K562 (cell line): ENCODE data around the gene DYRK1A. TPM values are rescaled to one million over a fixed set of nuclear protein-coding genes. Genes with fewer than 3 reads are reported as not detected.

Source experiments
- ATAC-seq: fragments of 200-7000 bp; cut with Tn5 transposase; 3 replicates; pipeline ENCODE4 v1.9.1; 2020; ENCODE audit warnings: moderate library complexity
- BruUV-seq: library from RNA; stranded (reverse); fragments of 400-500 nt; replicated peaks from 2 replicates; lab custom pipeline; 2021; lab: Mats Ljungman, UMichigan
- CTCF ChIA-PET: fragments of 300-600 bp; formaldehyde crosslinking; extraction: SDS; loops from one replicate; lab custom pipeline; 2021; ENCODE audit warnings: low intra/inter-chr PET ratio; lab: Yijun Ruan, JAX
- POLR2A ChIA-PET: fragments of 300-600, 350-650 bp; sonication (Branson Sonifier 250); formaldehyde crosslinking; extraction: SDS; loops from one replicate; lab custom pipeline; 2021; ENCODE audit warnings: antibody characterized with exemption, inconsistent platforms; lab: Yijun Ruan, JAX
- DNase-seq, 4 experiments: peaks; one replicate each; pipeline versions ENCODE4 v3.0.0 to v3.0.0-alpha.2; 2011 to 2018; ENCODE audit warnings: low spot score in 3 of 4, mixed read lengths in 3 of 4; ENCODE audit errors: extremely low read depth in 1 of 4
- FAIRE-seq: peaks from 2 replicates; lab custom pipeline; 2011; peaks lifted over from hg19 to GRCh38; lab: Jason Lieb, UNC
- H2AFZ ChIP-seq: 2 replicates; pipeline ENCODE4 v1.6.0; 2011; ENCODE audit warnings: low read depth, low read length, control low read depth, inconsistent platforms
- H3K27ac ChIP-seq: fragments of 200-600 bp; 3 replicates; pipeline ENCODE4 v1.8.0; 2011; ENCODE audit warnings: low read depth, mild to moderate bottlenecking, control low read depth, inconsistent platforms, low read length, moderate library complexity, mixed read lengths; ENCODE audit errors: extremely low read depth
- H3K27me3 ChIP-seq, 2 experiments: fragments of 300-600 bp in 1 of 2; 2 replicates in 1 of 2; 3 replicates in 1 of 2; pipeline versions ENCODE4 v1.6.0 to v1.8.0; 2011; ENCODE audit warnings: inconsistent platforms in 2 of 2, low read length in 2 of 2, mild to moderate bottlenecking in 1 of 2, mixed read lengths in 1 of 2, moderate library complexity in 1 of 2; ENCODE audit not compliant: control insufficient read depth in 2 of 2, insufficient read depth in 2 of 2
- H3K36me3 ChIP-seq: fragments of 300-600 bp; 3 replicates; pipeline ENCODE4 v1.8.0; 2011; ENCODE audit warnings: mild to moderate bottlenecking, low read length, inconsistent platforms; ENCODE audit not compliant: control insufficient read depth, insufficient read depth
- H3K4me1 ChIP-seq, 2 experiments: fragments of 200-600 bp in 1 of 2; replicated peaks in 1 of 2; 2 replicates in 1 of 2; 3 replicates in 1 of 2; pipeline versions ENCODE4 v1.5.1 to v1.8.0; 2011; ENCODE audit warnings: inconsistent platforms in 2 of 2, low read length in 2 of 2, mild to moderate bottlenecking in 1 of 2, mixed read lengths in 1 of 2, moderate library complexity in 1 of 2; ENCODE audit not compliant: control insufficient read depth in 2 of 2, insufficient read depth in 2 of 2
- H3K4me2 ChIP-seq: 2 replicates; pipeline ENCODE4 v1.6.1; 2011; ENCODE audit warnings: low read length, control low read depth, inconsistent platforms, mixed read lengths; ENCODE audit not compliant: insufficient read depth
- H3K4me3 ChIP-seq: fragments of 200-600 bp; sonication (generic), shearing (Covaris generic); 2 replicates; pipeline ENCODE4 v1.5.1; 2016; ENCODE audit warnings: control low read depth, inconsistent platforms
- H3K79me2 ChIP-seq: fragments of 200-600 bp; 3 replicates; pipeline ENCODE4 v1.8.0; 2011; ENCODE audit warnings: low read length, inconsistent platforms; ENCODE audit not compliant: control insufficient read depth, insufficient read depth
- H3K9ac ChIP-seq, 2 experiments: 2 replicates each; pipeline versions ENCODE4 v1.6.0 to v1.6.1; 2011; ENCODE audit warnings: low read depth in 2 of 2, low read length in 2 of 2, control low read depth in 1 of 2, inconsistent platforms in 1 of 2, mild to moderate bottlenecking in 1 of 2, mixed read lengths in 1 of 2; ENCODE audit not compliant: insufficient read depth in 1 of 2
- H3K9me1 ChIP-seq: one replicate; pipeline ENCODE4 v1.6.0; 2011; ENCODE audit warnings: inconsistent platforms, mild to moderate bottlenecking, low read length, moderate library complexity; ENCODE audit not compliant: control insufficient read depth, insufficient read depth
- H3K9me3 ChIP-seq: replicated peaks from 2 replicates; pipeline ENCODE4 v1.5.1; 2011; ENCODE audit warnings: low read depth, low read length, inconsistent platforms; ENCODE audit not compliant: control insufficient read depth, insufficient read depth
- H4K20me1 ChIP-seq: replicated peaks from 2 replicates; pipeline ENCODE4 v1.6.1; 2011; ENCODE audit warnings: low read length, inconsistent platforms, mixed read lengths; ENCODE audit not compliant: control insufficient read depth, insufficient read depth
- NFYB ChIP-seq: IDR thresholded peaks from 2 replicates; pipeline ENCODE4 v1.6.1; 2011; ENCODE audit warnings: mild to moderate bottlenecking, moderate library complexity; ENCODE audit not compliant: insufficient read length; ENCODE audit errors: extremely low read depth
- PURB ChIP-seq: sonication (generic); formaldehyde crosslinking; IDR thresholded peaks from 2 replicates; pipeline ENCODE4 v1.9.0; 2021; ENCODE audit warnings: low read depth, mild to moderate bottlenecking, missing genetic modification reagents
- XRCC3 ChIP-seq: fragments of 450-650 bp; IDR thresholded peaks from 2 replicates; pipeline ENCODE4 v1.6.1; 2017; ENCODE audit warnings: mild to moderate bottlenecking, moderate library complexity
- ZNF609 ChIP-seq: sonication (generic); formaldehyde crosslinking; IDR thresholded peaks from 2 replicates; pipeline ENCODE4 v1.8.1; 2023; ENCODE audit warnings: missing genetic modification reagents, mild to moderate bottlenecking, borderline replicate concordance
- WGBS: fragments of 100-300 bp; shearing (Covaris generic); methylation state at CpG from one replicate; pipeline ENCODE4 v1.1.6; 2016; ENCODE audit warnings: low coverage, mixed read lengths; ENCODE audit not compliant: insufficient coverage; ENCODE audit errors: missing lambda C conversion rate; 5-methylcytosine and 5-hydroxymethylcytosine counted together
- in situ Hi-C: fragments of 300-500 bp; cut with MboI; formaldehyde crosslinking; loops from 4 replicates; pipeline ENCODE4 v1.15.0; 2018; ENCODE audit warnings: inconsistent platforms, mixed read lengths
- intact Hi-C: fragments of 100-400 bp; cut with micrococcal nuclease; formaldehyde crosslinking; loops from 2 replicates; pipeline ENCODE4 v1.14.2; 2022
- polyA plus RNA-seq, 8 experiments: library from polyadenylated mRNA; depleted of rRNA in 4 of 8; stranded (reverse) in 5 of 8; unstranded in 3 of 8; fragments of >200 nt; fragmentation: Nextera tagmentation in 2 of 8; fragmentation: Illumina TruSeq in 1 of 8; extraction: Ambion mirVana in 2 of 8; extraction: Trizol in 1 of 8; gene quantifications; 2 replicates each; pipeline versions ENCODE4 v1.2.1 to v1.2.3, GENCODE V29; 2011 to 2014; ENCODE audit warnings: inconsistent platforms in 1 of 8, missing spikeins in 1 of 8
- total RNA-seq, 7 experiments: library from RNA; depleted of rRNA in 6 of 7; stranded (reverse); fragments of >200 nt in 6 of 7; fragmentation: Illumina TruSeq in 2 of 7; extraction: Trizol in 2 of 7; gene quantifications; 2 replicates each; pipeline versions ENCODE4 v1.2.1 to v1.2.3, GENCODE V29; 2011 to 2021; ENCODE audit warnings: low replicate concordance in 1 of 7

Gene DYRK1A
- total and polyA plus RNA-seq, 9 of the 15 experiments (the other 6 are each of a cell fraction or from before 2014, with no cell fraction given) = 3.7 to 64.8 (median 42.3) TPM

DNA sequence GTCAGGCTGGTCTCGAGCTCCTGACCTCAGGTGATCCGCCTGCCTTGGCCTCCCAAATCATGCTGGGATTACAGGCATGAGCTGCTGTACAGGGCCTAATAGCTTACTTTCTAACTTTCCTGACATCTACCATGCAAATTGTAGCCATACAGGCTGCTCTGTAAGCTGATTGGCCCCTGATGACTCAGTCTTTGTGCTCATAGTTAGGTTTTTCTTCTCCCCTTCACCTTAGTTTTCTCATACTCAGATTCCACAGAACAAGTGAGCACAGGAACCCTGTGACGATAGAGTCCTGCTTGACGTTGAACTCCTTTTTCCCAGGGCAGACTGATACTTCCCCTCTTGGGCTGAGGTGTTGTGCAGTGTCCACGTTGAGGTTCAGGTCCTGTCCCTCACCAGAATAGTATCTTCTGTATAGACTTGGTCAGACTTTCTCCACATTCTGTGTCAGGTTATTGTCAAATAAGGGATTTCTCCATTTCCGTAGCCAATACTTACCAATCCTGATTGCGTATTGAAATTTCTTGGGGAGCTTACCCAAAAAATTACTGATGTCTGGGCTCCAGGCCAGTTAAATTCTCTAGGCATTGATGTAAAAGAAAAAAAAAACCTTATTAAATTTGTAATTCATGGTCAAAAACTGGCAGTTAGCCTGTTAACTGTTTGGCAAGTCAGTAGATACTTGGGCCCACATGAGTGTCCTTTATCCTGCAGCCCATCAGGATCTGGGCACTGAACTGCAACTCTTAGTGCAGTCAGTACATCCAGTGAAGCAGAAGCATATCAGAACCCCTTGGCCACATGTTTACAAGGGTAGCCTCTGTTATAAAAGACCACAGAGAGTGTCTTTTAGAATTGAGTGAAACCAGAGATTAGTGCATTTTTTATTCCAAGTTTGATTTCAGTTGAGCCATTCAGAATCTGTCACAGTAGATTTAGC, 118.2 kb downstream of the DYRK1A start:
- BruUV-seq = no TSS peak
- Histone ChIP-seq H4K20me1 (no peaks in the 10 kb centered on the region), H3K4me3 (no peak overlapping the region), H3K79me2 (peaks cover 4% of the 10 kb centered on the region; the same call in 2 of the 3 replicates), H3K27ac (no peak overlapping the region), H3K4me2 (no peak overlapping the region), H3K27me3 (no peaks in the 10 kb centered on the region), H3K9me1 (no peaks in the 10 kb centered on the region), H3K4me1 (no peaks in the 10 kb centered on the region), H3K9me3 (no peaks in the 10 kb centered on the region), H2AFZ (no peak overlapping the region), H3K36me3 (peaks cover 79% of the 10 kb centered on the region), H3K9ac (no peak overlapping the region)
- intact Hi-C loops = no loop called here
- in situ Hi-C loops = no loop called here
- FAIRE-seq = no peak
- peak; percentile 42 for ATAC-seq
- no peak for DNase-seq
- ChIA-PET CTCF (no interaction called here), POLR2A (interaction anchor here (0.5 to 1.3 kb wide), 3 partner anchors 11 to 214 kb away, joined by 3 to 4 read pairs (median 3); no protein-coding TSS in a partner anchor)
- 90% methylated on average over 7 of the region's 7 CpGs for WGBS
- TF ChIP-seq ZNF609 = no peak
- no peak for TF ChIP-seq XRCC3
- peak; percentile 6 for TF ChIP-seq NFYB
- TF ChIP-seq PURB (CRISPR knock-in tag) = no peak
